MG63 (cell line): ENCODE data around the gene GNAQ. TPM values are rescaled to one million over a fixed set of nuclear protein-coding genes. Genes with fewer than 3 reads are reported as not detected.

Experiments
- total RNA-seq: library from RNA; depleted of rRNA; stranded (reverse); fragments of >200 nt; shearing (Covaris generic); gene quantifications from 2 replicates; pipeline ENCODE4 v1.2.3, GENCODE V29; 2014; ENCODE audit warnings: low replicate concordance; rRNA removed

Gene GNAQ
- total RNA-seq, 1 experiment from 2014 or later = 20.2 TPM

Other genes starting within 250 kb of the GNAQ start
- 10.7 and 17.7 TPM in 2 replicates for gene CEP78, start 204.3 kb upstream of the GNAQ start, total RNA-seq